NB4 (cell line): ENCODE results near the gene IPO8.

ENCODE experiments used
- DNase-seq: peaks from one replicate; pipeline ENCODE4 v3.0.0; 2010; ENCODE audit warnings: low read depth
- H3K4me3 ChIP-seq: one replicate; pipeline ENCODE4 v1.5.1; 2011; ENCODE audit warnings: mild to moderate bottlenecking, low read depth, low read length, moderate library complexity
- CTCF ChIP-seq: IDR thresholded peaks from one replicate; pipeline ENCODE4 v1.5.1; 2012; ENCODE audit warnings: low read depth, low read length
- MYC ChIP-seq: IDR thresholded peaks from 2 replicates; pipeline ENCODE4 v1.6.1; 2011; ENCODE audit warnings: low read depth, low read length
- POLR2A ChIP-seq: IDR thresholded peaks from 2 replicates; pipeline ENCODE4 v1.6.1; 2011; ENCODE audit warnings: mild to moderate bottlenecking; ENCODE audit not compliant: insufficient read length; ENCODE audit errors: extremely low read depth
- TF ChIP-seq, protein P1 (sequence below): IDR thresholded peaks from 2 replicates; pipeline ENCODE4 v1.6.1; 2011; ENCODE audit warnings: low read depth, low read length

Gene IPO8

DNA sequence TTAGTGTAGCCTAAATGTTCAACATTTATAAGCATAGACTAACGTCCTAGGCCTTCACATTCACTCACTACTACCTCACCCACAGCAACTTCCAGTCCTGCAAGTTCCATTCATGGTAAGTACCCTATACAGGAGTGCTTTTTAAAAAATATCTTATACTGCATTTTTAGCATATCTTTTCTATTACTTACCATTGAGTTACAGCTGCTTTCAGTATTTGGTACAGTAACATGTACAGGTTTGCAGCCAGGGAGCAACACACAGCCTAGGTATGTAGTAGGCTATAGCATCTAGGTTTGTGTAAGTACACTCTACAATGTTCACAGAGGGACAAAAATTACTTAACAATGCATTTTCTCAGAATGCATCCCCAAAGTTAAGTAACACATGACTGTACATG lies 17.4 kb downstream of the IPO8 start:
- no peak for TF ChIP-seq MYC
- no peak for TF ChIP-seq POLR2A
- TF ChIP-seq, protein P1, sequence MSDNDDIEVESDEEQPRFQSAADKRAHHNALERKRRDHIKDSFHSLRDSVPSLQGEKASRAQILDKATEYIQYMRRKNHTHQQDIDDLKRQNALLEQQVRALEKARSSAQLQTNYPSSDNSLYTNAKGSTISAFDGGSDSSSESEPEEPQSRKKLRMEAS = no peak
- no peak for TF ChIP-seq CTCF
- DNase-seq = no peak
- H3K4me3 ChIP-seq = no peak overlapping the region

- TF ChIP-seq POLR2A = no peak
- TF ChIP-seq, protein P1 = no peak
- TF ChIP-seq CTCF = no peak
- no peak for TF ChIP-seq MYC
- no peak for DNase-seq
- H3K4me3 ChIP-seq = no peak overlapping the region
Observed at GRCh38 chr12:30661210-30661609, 34.5 kb downstream of the IPO8 start.

GRCh38 chr12:30652034-30652696 lies 43.5 kb downstream of the IPO8 start:
- TF ChIP-seq, protein P1 = no peak
- TF ChIP-seq MYC = no peak
- TF ChIP-seq POLR2A = no peak
- no peak for TF ChIP-seq CTCF
- H3K4me3 ChIP-seq = no peak overlapping the region
- no peak for DNase-seq

- H3K4me3 ChIP-seq = no peak overlapping the region
- TF ChIP-seq CTCF = no peak
- TF ChIP-seq, protein P1 = no peak
- DNase-seq = no peak
Observed at GRCh38 chr12:30646821-30647220, 48.8 kb downstream of the IPO8 start.

DNA sequence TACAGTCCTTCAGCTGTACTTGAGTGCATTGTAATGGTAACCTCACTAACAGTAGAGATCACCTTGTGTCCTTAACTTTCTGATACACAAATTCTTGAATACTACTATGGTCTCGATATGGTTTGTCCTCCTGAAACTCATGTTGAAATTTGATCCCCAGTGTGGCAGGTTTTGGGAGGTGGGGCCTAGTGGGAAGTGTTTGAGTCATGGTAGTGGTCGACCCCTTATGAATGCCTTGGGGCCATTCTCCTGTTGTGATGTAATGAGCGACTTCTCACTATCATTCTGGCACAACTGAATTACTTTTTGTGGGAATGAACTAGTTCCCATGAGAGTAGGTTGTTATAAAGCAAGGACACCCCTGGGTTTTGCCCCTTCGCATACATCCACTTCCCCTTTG lies 52.3 kb downstream of the IPO8 start:
- no peak for TF ChIP-seq CTCF
- TF ChIP-seq MYC = no peak
- TF ChIP-seq, protein P1 = no peak
- no peak for TF ChIP-seq POLR2A
- no peak overlapping the region for H3K4me3 ChIP-seq
- peak; percentile 31 for DNase-seq

DNA sequence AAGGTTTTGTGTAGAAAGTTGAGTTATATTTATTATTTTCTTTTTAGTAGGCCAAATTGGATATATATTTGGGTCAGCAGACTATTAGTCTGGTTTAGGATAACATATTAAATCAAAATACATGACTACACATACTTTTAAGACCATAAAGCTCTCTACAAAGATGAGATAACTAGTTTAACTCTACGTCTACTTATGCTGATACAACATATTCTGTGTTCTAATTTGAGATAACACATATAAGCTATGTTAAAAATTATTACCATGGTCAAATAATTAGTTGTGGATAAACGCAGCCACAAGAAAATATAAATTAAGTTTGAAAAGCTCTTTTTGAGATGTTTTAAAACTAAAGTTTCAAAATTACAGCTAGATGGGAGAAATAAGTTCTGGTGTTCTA lies 55.3 kb downstream of the IPO8 start:
- DNase-seq = no peak
- no peak for TF ChIP-seq MYC
- TF ChIP-seq, protein P1 = no peak
- TF ChIP-seq CTCF = no peak
- no peak for TF ChIP-seq POLR2A
- H3K4me3 ChIP-seq = no peak overlapping the region
